Gastroesophageal sphincter (tissue), 4 donors: ENCODE results near the gene GPR61. TPM values are rescaled to one million over a fixed set of nuclear protein-coding genes. Genes with fewer than 3 reads are reported as not detected.
A peak's percentile ranks its signal among the peaks of the same experiment; 100 is the strongest.

Experiments used
- ATAC-seq: fragments of 150-250 bp; one replicate; pipeline ENCODE4 v1.9.1; 2016; ENCODE audit warnings: mild to moderate bottlenecking, moderate library complexity
- H3K27ac ChIP-seq, 4 donors: fragments of 200-600 bp; sonication (generic) in 3 of 4; 1 replicate in 3 of 4; 2 replicates in 1 of 4; pipeline ENCODE4 v1.5.1; 2016 to 2019
- H3K27me3 ChIP-seq: fragments of 200-600 bp; sonication (generic); one replicate; pipeline ENCODE4 v1.5.1; 2019
- H3K36me3 ChIP-seq, 2 donors: fragments of 200-600 bp; sonication (generic); one replicate each; pipeline ENCODE4 v1.5.1; 2019; ENCODE audit warnings: control low read depth in 1 of 2
- H3K4me1 ChIP-seq, 3 donors: fragments of 200-600 bp; sonication (generic); 1 replicate in 2 of 3; 2 replicates in 1 of 3; pipeline ENCODE4 v1.5.1; 2016 to 2019; ENCODE audit warnings: control low read depth in 2 of 3
- H3K4me3 ChIP-seq, 2 donors: fragments of 200-600 bp; sonication (generic); one replicate each; pipeline ENCODE4 v1.5.1; 2019; ENCODE audit warnings: mild to moderate bottlenecking in 1 of 2, moderate library complexity in 1 of 2
- H3K9me3 ChIP-seq, 3 donors: fragments of 200-600 bp; sonication (generic); one replicate each; pipeline ENCODE4 v1.5.1; 2017 to 2019; ENCODE audit warnings: control low read depth in 2 of 3
- CTCF ChIP-seq, 4 experiments: fragments of 200-600 bp in 2 of 4; fragments of 450-650 bp in 2 of 4; sonication (generic) in 1 of 4; IDR thresholded peaks; one replicate each; pipeline ENCODE4 v1.5.1; 2017 to 2019; ENCODE audit warnings: antibody characterized with exemption in 4 of 4, mild to moderate bottlenecking in 2 of 4, moderate library complexity in 2 of 4
- EP300 ChIP-seq: sonication (generic); formaldehyde crosslinking; IDR thresholded peaks from one replicate; pipeline ENCODE4 v1.6.1; 2017; ENCODE audit warnings: antibody characterized with exemption, mild to moderate bottlenecking
- POLR2A ChIP-seq, 2 donors: fragments of 450-650 bp; IDR thresholded peaks; one replicate each; pipeline ENCODE4 v1.6.1; 2017; ENCODE audit warnings: antibody characterized with exemption in 2 of 2, mild to moderate bottlenecking in 2 of 2, moderate library complexity in 1 of 2
- POLR2AphosphoS5 ChIP-seq: sonication (generic); formaldehyde crosslinking; IDR thresholded peaks from one replicate; pipeline ENCODE4 v1.6.1; 2017; ENCODE audit warnings: antibody characterized with exemption
- WGBS, 2 donors: methylation state at CpG; one replicate each; pipeline ENCODE4 v1.1.5; 2018; ENCODE audit warnings: low coverage in 1 of 2; 5-methylcytosine and 5-hydroxymethylcytosine counted together
- total RNA-seq, 4 donors: library from RNA; depleted of rRNA; stranded (reverse); fragments of >200 nt; gene quantifications; one replicate each; pipeline ENCODE4 v1.1.0, GENCODE V29; 2016

The GPR61 gene
- total RNA-seq, 4 donors from 2014 or later: not detected

GRCh38 chr1:109529881-109530456, 9.7 kb upstream of the GPR61 start:
- Histone ChIP-seq H3K36me3 (no peaks in the 10 kb centered on the region), H3K27ac (peak overlapping the region in 1 of 4 donors; percentile 18), H3K27me3 (no peaks in the 10 kb centered on the region), H3K4me1 (peaks cover 0 to 33% (median 7%) of the 10 kb centered on the region in 3 donors), H3K4me3 (no peak overlapping the region), H3K9me3 (no peaks in the 10 kb centered on the region)
- TF ChIP-seq CTCF (IDR thresholded peaks at IDR 0.05) (no peak), EP300 (no peak), POLR2AphosphoS5 (no peak), POLR2A (IDR thresholded peaks at IDR 0.05) (no peak)
- ATAC-seq: no peak
- WGBS, 2 donors: 75 to 79% methylated on average over 2 of the region's 8 CpGs

GRCh38 chr1:109530457-109531087, 9.1 kb upstream of the GPR61 start:
- Histone ChIP-seq H3K4me1 (peaks cover under 1 to 39% (median 7%) of the 10 kb centered on the region in 3 donors), H3K27ac (peak overlapping the region in 1 of 4 donors; percentile 18), H3K4me3 (no peak overlapping the region), H3K36me3 (no peaks in the 10 kb centered on the region), H3K27me3 (no peaks in the 10 kb centered on the region), H3K9me3 (no peaks in the 10 kb centered on the region)
- WGBS, 2 donors: 39 to 73% methylated on average over 2 to 4 of the region's 13 CpGs
- no peak for ATAC-seq
- TF ChIP-seq EP300 (no peak), POLR2AphosphoS5 (no peak), CTCF (IDR thresholded peaks at IDR 0.05) (no peak), POLR2A (IDR thresholded peaks at IDR 0.05) (no peak)

GRCh38 chr1:109531380-109531779, 8.3 kb upstream of the GPR61 start:
- H3K4me3 ChIP-seq: no peak overlapping the region
- H3K27ac ChIP-seq: no peak overlapping the region
- no peak for TF ChIP-seq CTCF (IDR thresholded peaks at IDR 0.05)
- TF ChIP-seq POLR2AphosphoS5: no peak
- no peak for TF ChIP-seq POLR2A (IDR thresholded peaks at IDR 0.05)
- TF ChIP-seq EP300: no peak

GRCh38 chr1:109531826-109532364, 7.8 kb upstream of the GPR61 start:
- Histone ChIP-seq H3K4me1 (peaks cover 2 to 52% (median 10%) of the 10 kb centered on the region in 3 donors), H3K27ac (peak overlapping the region in 1 of 4 donors; percentile 64), H3K4me3 (peak overlapping the region in 1 of 2 donors; percentile 2), H3K9me3 (no peaks in the 10 kb centered on the region), H3K36me3 (no peaks in the 10 kb centered on the region), H3K27me3 (no peaks in the 10 kb centered on the region)
- TF ChIP-seq CTCF (IDR thresholded peaks at IDR 0.05): no peak
- no peak for ATAC-seq
- WGBS, 2 donors: 19% methylated on average over 5 of the region's 16 CpGs; no CpG with 5 or more reads in 1 of the 2 donors

More at GRCh38 chr1:109531380-109531779, 8.3 kb upstream of the GPR61 start:
- Histone ChIP-seq H3K9me3 (no peaks in the 10 kb centered on the region), H3K36me3 (no peaks in the 10 kb centered on the region), H3K27me3 (no peaks in the 10 kb centered on the region), H3K4me1 (peaks cover 2 to 47% (median 10%) of the 10 kb centered on the region in 3 donors)
- 79 to 96% methylated on average over 4 of the region's 4 CpGs for whole genome bisulfite sequencing, 2 donors
- no peak for ATAC-seq
